HepG2 (cell line): ENCODE measurements around the gene RHEBL1. TPM values are rescaled to one million over a fixed set of nuclear protein-coding genes. Genes with fewer than 3 reads are reported as not detected.

Source experiments
- EED ChIP-seq: sonication (generic); formaldehyde crosslinking; IDR thresholded peaks from 2 replicates; pipeline ENCODE4 v1.5.0; 2020; ENCODE audit warnings: mild to moderate bottlenecking, missing genetic modification reagents
- EZH2 ChIP-seq: conservative IDR thresholded peaks from 2 replicates; pipeline ENCODE4 v1.6.1; 2012; ENCODE audit warnings: mild to moderate bottlenecking, low read depth, low read length, moderate library complexity
- FUBP1 ChIP-seq: sonication (generic); formaldehyde crosslinking; IDR thresholded peaks from 2 replicates; pipeline ENCODE4 v1.5.1; 2020; ENCODE audit warnings: missing genetic modification reagents, mild to moderate bottlenecking, borderline replicate concordance
- HNRNPL ChIP-seq: fragments of 200-400 bp; formaldehyde crosslinking; IDR thresholded peaks from 2 replicates; pipeline ENCODE4 v1.6.1; 2017; ENCODE audit warnings: mild to moderate bottlenecking, low read depth, low read length
- HNRNPLL ChIP-seq: fragments of 200-400 bp; formaldehyde crosslinking; IDR thresholded peaks from 2 replicates; pipeline ENCODE4 v1.6.1; 2017; ENCODE audit warnings: mild to moderate bottlenecking, low read depth, low read length; ENCODE audit not compliant: poor library complexity, severe bottlenecking
- KLF6 ChIP-seq: IDR thresholded peaks from 2 replicates; pipeline ENCODE4 v1.8.0; 2016; ENCODE audit warnings: missing biosample characterization, missing genetic modification reagents
- MTA1 ChIP-seq: sonication (generic); formaldehyde crosslinking; IDR thresholded peaks from 2 replicates; pipeline ENCODE4 v1.4.0; 2020; ENCODE audit warnings: missing genetic modification reagents, mild to moderate bottlenecking, borderline replicate concordance
- MTF2 ChIP-seq: sonication (generic); formaldehyde crosslinking; IDR thresholded peaks from 2 replicates; pipeline ENCODE4 v1.5.0; 2020; ENCODE audit warnings: missing genetic modification reagents, borderline replicate concordance
- ZNF687 ChIP-seq: sonication (generic); formaldehyde crosslinking; IDR thresholded peaks from 2 replicates; pipeline ENCODE4 v1.5.1; 2020; ENCODE audit warnings: mild to moderate bottlenecking, missing genetic modification reagents, moderate library complexity
- ZNF788 ChIP-seq: sonication (generic); formaldehyde crosslinking; IDR thresholded peaks from 2 replicates; pipeline ENCODE4 v1.5.0; 2020; ENCODE audit warnings: mild to moderate bottlenecking, missing genetic modification reagents, borderline replicate concordance
- ZNF800 ChIP-seq: sonication (generic); formaldehyde crosslinking; IDR thresholded peaks from 2 replicates; pipeline ENCODE4 v1.4.0; 2020; ENCODE audit warnings: missing genetic modification reagents
- polyA plus RNA-seq, 8 experiments: library from polyadenylated mRNA; depleted of rRNA in 3 of 8; stranded (reverse) in 7 of 8; unstranded in 1 of 8; fragments of >200 nt; fragmentation: Illumina TruSeq in 4 of 8; extraction: Trizol in 4 of 8; gene quantifications; 2 replicates each; pipeline versions ENCODE4 v1.2.1 to v1.2.3, GENCODE V29; 2011 to 2016; ENCODE audit warnings: low read depth in 4 of 8, missing spikeins in 1 of 8, mixed read lengths in 1 of 8; ENCODE audit not compliant: insufficient read depth in 1 of 8
- total RNA-seq, 5 experiments: library from RNA; depleted of rRNA; stranded (reverse); fragments of >200 nt; fragmentation: Illumina TruSeq; extraction: Trizol; gene quantifications; 2 replicates each; pipeline ENCODE4 v1.2.3, GENCODE V29; 2016; ENCODE audit warnings: low read depth in 1 of 5

RHEBL1 gene
- total and polyA plus RNA-seq, 2 of the 13 experiments (the other 11 are each of a cell fraction or from before 2014, with no cell fraction given) = 1.4 to 2.5 TPM

GRCh38 chr12:49089821-49090773, 20.3 kb upstream of the RHEBL1 start (continued):
- peak; percentile 23; the same call in 1 of the 2 replicates for TF ChIP-seq ZNF687 (CRISPR knock-in tag)
- TF ChIP-seq ZNF788 (CRISPR knock-in tag) = 0 out of 2 replicates have a peak, but pooled peaks have one; percentile 20
- TF ChIP-seq FUBP1 = no peak
- peak; percentile 80 for TF ChIP-seq MTF2
- TF ChIP-seq EED (CRISPR knock-in tag) = 0 out of 2 replicates have a peak, but pooled peaks have one; percentile 21
- peak; percentile 95 for TF ChIP-seq ZNF800 (CRISPR knock-in tag)
- TF ChIP-seq HNRNPL = 0 out of 2 replicates have a peak, but pooled peaks have one; percentile 66
- TF ChIP-seq HNRNPLL = peak; percentile 41
- TF ChIP-seq MTA1 (CRISPR knock-in tag) = peak; percentile 38; the same call in 1 of the 2 replicates
- TF ChIP-seq KLF6 (CRISPR knock-in tag) = no peak
- TF ChIP-seq EZH2 = 0 out of 2 replicates have a peak, but pooled peaks have one; percentile 30
